HG03108 (cell line): Measurements from ENCODE around the gene LHX8.
"Not testable (repeated sequence)": the region's sequence is repeated elsewhere in the genome, so short reads cannot be mapped to it uniquely, and the experiment has no call there.

Experiments used
- ATAC-seq: cut with Tn5 transposase; IDR thresholded peaks from one replicate; pipeline ENCODE4 v1.9.1; 2021; ENCODE audit warnings: moderate library complexity; ENCODE audit not compliant: unreplicated experiment

Gene LHX8

GRCh38 chr1:75132242-75132811, 1.9 kb upstream of the LHX8 start:
- ATAC-seq, result no peak

GRCh38 chr1:75132812-75133619, 1.2 kb upstream of the LHX8 start:
- ATAC-seq, result no peak

- no peak for ATAC-seq
Measured at GRCh38 chr1:75134647-75135572, 722 bp downstream of the LHX8 start.

GRCh38 chr1:75135573-75136194, 1.5 kb downstream of the LHX8 start:
- no peak for ATAC-seq

- no peak for ATAC-seq
Measured at GRCh38 chr1:75136195-75136815, 2.1 kb downstream of the LHX8 start.

- ATAC-seq, result no peak
Measured at GRCh38 chr1:75136921-75137641, 2.9 kb downstream of the LHX8 start.

- ATAC-seq, result no peak
Measured at GRCh38 chr1:75152092-75152491, 17.9 kb downstream of the LHX8 start.

- ATAC-seq, result no peak
Measured at GRCh38 chr1:75159154-75159553, 25.0 kb downstream of the LHX8 start.

GRCh38 chr1:75165264-75165663, 31.1 kb downstream of the LHX8 start:
- ATAC-seq, result no peak

GRCh38 chr1:75166821-75167220, 32.6 kb downstream of the LHX8 start:
- no peak for ATAC-seq

GRCh38 chr1:75170011-75170410, 35.8 kb downstream of the LHX8 start:
- no peak for ATAC-seq

GRCh38 chr1:75170981-75171380, 36.8 kb downstream of the LHX8 start:
- no peak for ATAC-seq

GRCh38 chr1:75171876-75172275, 37.7 kb downstream of the LHX8 start:
- no peak for ATAC-seq

GRCh38 chr1:75172556-75172955, 38.4 kb downstream of the LHX8 start:
- ATAC-seq, result no peak

- ATAC-seq, result no peak
Measured at GRCh38 chr1:75174031-75174760, 40.0 kb downstream of the LHX8 start.

GRCh38 chr1:75181214-75181955, 47.2 kb downstream of the LHX8 start:
- not testable (repeated sequence) for ATAC-seq

- ATAC-seq, result no peak
Measured at GRCh38 chr1:75188892-75189291, 54.7 kb downstream of the LHX8 start.

GRCh38 chr1:75198163-75198562, 64.0 kb downstream of the LHX8 start:
- ATAC-seq, result no peak

GRCh38 chr1:75198761-75199160, 64.6 kb downstream of the LHX8 start:
- ATAC-seq, result no peak
